CD14-positive monocyte (primary cell): ENCODE data around the gene TUBB4A. TPM values are rescaled to one million over a fixed set of nuclear protein-coding genes. Genes with fewer than 3 reads are reported as not detected.
"Not testable (repeated sequence)": the region's sequence is repeated elsewhere in the genome, so short reads cannot be mapped to it uniquely, and the experiment has no call there.

Source experiments
- DNase-seq, 3 donors: peaks; one replicate each; pipeline ENCODE4 v3.0.0-alpha.2; 2011 to 2022
- H2AFZ ChIP-seq: 2 replicates; pipeline ENCODE4 v1.6.0; 2012; ENCODE audit warnings: mild to moderate bottlenecking, low read depth, low read length, inconsistent platforms; ENCODE audit not compliant: insufficient read depth, poor library complexity, severe bottlenecking
- H3K27ac ChIP-seq, 2 donors: 1 replicate in 1 of 2; 2 replicates in 1 of 2; pipeline ENCODE4 v1.5.1; 2012 to 2013; ENCODE audit warnings: low read length in 2 of 2, control low read depth in 1 of 2, inconsistent platforms in 1 of 2, low read depth in 1 of 2, mild to moderate bottlenecking in 1 of 2
- H3K27me3 ChIP-seq, 2 donors: one replicate each; pipeline versions ENCODE4 v1.6.0 to v1.6.1; 2011 to 2013; ENCODE audit warnings: low read length in 2 of 2; ENCODE audit not compliant: control insufficient read depth in 2 of 2, insufficient read depth in 2 of 2
- H3K36me3 ChIP-seq, 2 donors: replicated peaks in 1 of 2; 1 replicate in 1 of 2; 2 replicates in 1 of 2; pipeline versions ENCODE4 v1.5.1 to v1.6.1; 2012 to 2013; ENCODE audit warnings: low read length in 2 of 2, control low read depth in 1 of 2, inconsistent platforms in 1 of 2, mild to moderate bottlenecking in 1 of 2; ENCODE audit not compliant: insufficient read depth in 2 of 2, control insufficient read depth in 1 of 2
- H3K4me1 ChIP-seq, 2 donors: 1 replicate in 1 of 2; 2 replicates in 1 of 2; pipeline versions ENCODE4 v1.5.1 to v1.6.1; 2012 to 2013; ENCODE audit warnings: low read length in 2 of 2, control low read depth in 1 of 2, inconsistent platforms in 1 of 2, mild to moderate bottlenecking in 1 of 2, moderate library complexity in 1 of 2; ENCODE audit not compliant: insufficient read depth in 2 of 2, control insufficient read depth in 1 of 2
- H3K4me2 ChIP-seq: replicated peaks from 2 replicates; pipeline ENCODE3; 2012; ENCODE audit warnings: low read length, moderate library complexity, mild to moderate bottlenecking; ENCODE audit not compliant: poor library complexity, severe bottlenecking; ENCODE audit errors: extremely low read depth
- H3K4me3 ChIP-seq, 3 experiments: fragments of 200-600 bp in 1 of 3; sonication (generic) in 1 of 3; replicated peaks in 1 of 3; 1 replicate in 2 of 3; 2 replicates in 1 of 3; pipeline ENCODE4 v1.5.1; 2011 to 2013; ENCODE audit warnings: low read length in 3 of 3, mild to moderate bottlenecking in 3 of 3, control low read depth in 2 of 3, low read depth in 2 of 3, inconsistent platforms in 1 of 3, moderate library complexity in 1 of 3
- H3K79me2 ChIP-seq: 2 replicates; pipeline ENCODE4 v1.6.0; 2012; ENCODE audit warnings: mild to moderate bottlenecking, control low read depth, inconsistent platforms, low read length, moderate library complexity; ENCODE audit not compliant: insufficient read depth
- H3K9ac ChIP-seq: 2 replicates; pipeline ENCODE4 v1.6.0; 2017; ENCODE audit warnings: low read length, mild to moderate bottlenecking; ENCODE audit not compliant: insufficient read depth, poor library complexity, severe bottlenecking
- H3K9me3 ChIP-seq, 2 donors: replicated peaks in 1 of 2; 1 replicate in 1 of 2; 2 replicates in 1 of 2; pipeline versions ENCODE4 v1.5.1 to v1.6.1; 2012 to 2013; ENCODE audit warnings: low read length in 2 of 2, control low read depth in 1 of 2; ENCODE audit not compliant: control insufficient read depth in 1 of 2, insufficient read depth in 1 of 2
- H4K20me1 ChIP-seq: 2 replicates; pipeline ENCODE4 v1.6.0; 2012; ENCODE audit warnings: mild to moderate bottlenecking, low read length, control low read depth, moderate library complexity; ENCODE audit not compliant: insufficient read depth
- H3K27ac Mint-ChIP-seq, 7 donors: one replicate each; pipeline ENCODE4 v1.8.0; 2020; ENCODE audit warnings: mild to moderate bottlenecking in 7 of 7, mixed read lengths in 7 of 7, moderate library complexity in 6 of 7, inconsistent platforms in 2 of 7
- H3K27me3 Mint-ChIP-seq, 3 donors: one replicate each; pipeline ENCODE4 v1.8.0; 2021 to 2022; ENCODE audit warnings: low read depth in 3 of 3, mild to moderate bottlenecking in 3 of 3, mixed read lengths in 3 of 3, moderate library complexity in 3 of 3, inconsistent platforms in 1 of 3
- H3K36me3 Mint-ChIP-seq, 2 donors: one replicate each; pipeline ENCODE4 v1.8.0; 2020; ENCODE audit warnings: mixed read lengths in 2 of 2, inconsistent platforms in 1 of 2, mild to moderate bottlenecking in 1 of 2
- H3K4me1 Mint-ChIP-seq: one replicate; pipeline ENCODE4 v1.8.0; 2020; ENCODE audit warnings: mild to moderate bottlenecking, mixed read lengths
- H3K4me3 Mint-ChIP-seq, 2 donors: one replicate each; pipeline ENCODE4 v1.8.0; 2020; ENCODE audit warnings: mild to moderate bottlenecking in 2 of 2, mixed read lengths in 2 of 2, moderate library complexity in 1 of 2
- H3K9me3 Mint-ChIP-seq, 7 donors: one replicate each; pipeline ENCODE4 v1.8.0; 2020 to 2022; ENCODE audit warnings: mixed read lengths in 7 of 7, mild to moderate bottlenecking in 6 of 7, moderate library complexity in 6 of 7, inconsistent platforms in 2 of 7
- WGBS: methylation state at CpG from one replicate; pipeline ENCODE4 v1.1.5; 2013; ENCODE audit warnings: missing lambda C conversion rate; ENCODE audit not compliant: insufficient coverage; 5-methylcytosine and 5-hydroxymethylcytosine counted together
- intact Hi-C, 2 donors: fragments of 100-400 bp; cut with micrococcal nuclease; formaldehyde crosslinking; loops; one replicate each; pipeline versions ENCODE4 v1.15.0 to v1.15.1; 2023
- polyA minus RNA-seq: library from RNA; depleted of rRNA, polyadenylated mRNA; stranded (reverse); fragments of >200 nt; gene quantifications from 2 replicates; pipeline ENCODE4 v1.2.3, GENCODE V29; 2012
- polyA plus RNA-seq, 3 donors: library from polyadenylated mRNA; depleted of rRNA in 1 of 3; unstranded in 2 of 3; stranded (reverse) in 1 of 3; fragments of 300-500 nt in 2 of 3; fragments of >200 nt in 1 of 3; fragmentation: Illumina TruSeq in 2 of 3; gene quantifications; 1 replicate in 2 of 3; 2 replicates in 1 of 3; pipeline ENCODE4 v1.2.3, GENCODE V29; 2012 to 2021
- total RNA-seq, 12 experiments: library from RNA in 1 of 12; stranded (reverse) in 1 of 12; fragments of 120-200 nt in 1 of 12; gene quantifications; one replicate each; pipeline ENCODE4 v1.2.4 and lab custom pipeline; 2013 to 2026; ENCODE audit warnings: mixed read lengths in 6 of 12, inconsistent platforms in 1 of 12
- TF ChIP-seq, protein P1 (sequence below): fragments of 200-600 bp; IDR thresholded peaks from one replicate; pipeline ENCODE4 v1.8.0; 2022; ENCODE audit warnings: antibody characterized with exemption, mild to moderate bottlenecking

The TUBB4A gene
- total RNA-seq (2013), result 0.52 TPM
- under 1 TPM in 1 of 3 donors, not detected in 2; 0.16 TPM for polyA plus RNA-seq
- not detected in 2 replicates for polyA minus RNA-seq
- total RNA-seq (lab: John Stamatoyannopoulos, UW), result 0 to 0.35 (median 0.05) reads per million in 11 experiments

- Mint-ChIP-seq H3K4me3 (peak within 1 kb of the TSS; percentile 60 to 88), H3K27me3 (peaks cover 39 to 59% (median 57%) of the 10 kb centered on the region in 3 donors), H3K9me3 (peaks cover 0 to 13% (median 5%) of the 10 kb centered on the region in 7 donors), H3K36me3 (peaks cover 5 to 6% of the 10 kb centered on the region in 2 donors), H3K4me1 (peaks cover 23% of the 10 kb centered on the region), H3K27ac (peak within 1 kb of the TSS in 1 of 7 donors; percentile 40)
- Histone ChIP-seq H3K9ac (no peak within 1 kb of the TSS), H3K79me2 (no peaks in the 10 kb centered on the region), H3K4me3 (peak within 1 kb of the TSS in 1 of 3 experiments; percentile 32), H3K4me2 (peak within 1 kb of the TSS; percentile 41), H3K4me1 (peaks cover 13 to 31% of the 10 kb centered on the region in 2 donors), H3K27ac (no peak within 1 kb of the TSS), H4K20me1 (no peaks in the 10 kb centered on the region), H2AFZ (peak within 1 kb of the TSS; percentile 53), H3K36me3 (no peaks in the 10 kb centered on the region), H3K9me3 (peaks cover 0 to 5% of the 10 kb centered on the region in 2 donors), H3K27me3 (peaks cover 24 to 44% of the 10 kb centered on the region in 2 donors)
- intact Hi-C loops, result no loop called here
- TF ChIP-seq, protein P1, sequence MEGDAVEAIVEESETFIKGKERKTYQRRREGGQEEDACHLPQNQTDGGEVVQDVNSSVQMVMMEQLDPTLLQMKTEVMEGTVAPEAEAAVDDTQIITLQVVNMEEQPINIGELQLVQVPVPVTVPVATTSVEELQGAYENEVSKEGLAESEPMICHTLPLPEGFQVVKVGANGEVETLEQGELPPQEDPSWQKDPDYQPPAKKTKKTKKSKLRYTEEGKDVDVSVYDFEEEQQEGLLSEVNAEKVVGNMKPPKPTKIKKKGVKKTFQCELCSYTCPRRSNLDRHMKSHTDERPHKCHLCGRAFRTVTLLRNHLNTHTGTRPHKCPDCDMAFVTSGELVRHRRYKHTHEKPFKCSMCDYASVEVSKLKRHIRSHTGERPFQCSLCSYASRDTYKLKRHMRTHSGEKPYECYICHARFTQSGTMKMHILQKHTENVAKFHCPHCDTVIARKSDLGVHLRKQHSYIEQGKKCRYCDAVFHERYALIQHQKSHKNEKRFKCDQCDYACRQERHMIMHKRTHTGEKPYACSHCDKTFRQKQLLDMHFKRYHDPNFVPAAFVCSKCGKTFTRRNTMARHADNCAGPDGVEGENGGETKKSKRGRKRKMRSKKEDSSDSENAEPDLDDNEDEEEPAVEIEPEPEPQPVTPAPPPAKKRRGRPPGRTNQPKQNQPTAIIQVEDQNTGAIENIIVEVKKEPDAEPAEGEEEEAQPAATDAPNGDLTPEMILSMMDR, result no peak
- no peak for DNase-seq
- under 1% methylated on average over 56 of the region's 71 CpGs for WGBS
These were observed at the start of gene TUBB4A for GRCh38 chr19:6501740-6502648. TSS of gene TUBB4A (minus strand) at chr19:6502309. CDS start at chr19:6502212, 97 bp downstream.

- Histone ChIP-seq H3K27ac (no peak overlapping the region), H2AFZ (no peak overlapping the region), H3K79me2 (no peaks in the 10 kb centered on the region), H3K4me1 (peaks cover 3 to 7% of the 10 kb centered on the region in 2 donors), H3K4me3 (no peak overlapping the region), H3K36me3 (no peaks in the 10 kb centered on the region), H3K9ac (no peak overlapping the region), H4K20me1 (no peaks in the 10 kb centered on the region), H3K4me2 (no peak overlapping the region), H3K9me3 (no peaks in the 10 kb centered on the region), H3K27me3 (peaks cover 0 to 2% of the 10 kb centered on the region in 2 donors)
- TF ChIP-seq, protein P1, result no peak
- no peaks in the 10 kb centered on the region for H3K36me3 Mint-ChIP-seq
- no peak for DNase-seq
- peaks cover 9 to 20% (median 10%) of the 10 kb centered on the region in 3 donors for H3K27me3 Mint-ChIP-seq
- peaks cover 5% of the 10 kb centered on the region for H3K4me1 Mint-ChIP-seq
- H3K9me3 Mint-ChIP-seq, result peaks cover 0 to 4% (median 2%) of the 10 kb centered on the region in 7 donors
- intact Hi-C loops, result no loop called here
- 100% methylated on average over 1 of the region's 3 CpGs for WGBS
- no peak overlapping the region for H3K27ac Mint-ChIP-seq
- H3K4me3 Mint-ChIP-seq, result no peak overlapping the region
These were observed 49.0 kb upstream of the TUBB4A start for GRCh38 chr19:6551091-6551490.

GRCh38 chr19:6550679-6551078 lies 48.6 kb upstream of the TUBB4A start:
- H2AFZ ChIP-seq, H3K79me2 ChIP-seq, H3K4me1 Mint-ChIP-seq, DNase-seq, H3K4me1 ChIP-seq, H3K9me3 Mint-ChIP-seq, H3K36me3 Mint-ChIP-seq, H3K27me3 ChIP-seq, H3K9ac ChIP-seq, H3K27ac ChIP-seq, H4K20me1 ChIP-seq, H3K4me3 Mint-ChIP-seq, intact Hi-C loops, H3K36me3 ChIP-seq, H3K4me3 ChIP-seq, H3K9me3 ChIP-seq, H3K4me2 ChIP-seq: not testable (repeated sequence)
- peaks cover 9 to 21% (median 11%) of the 10 kb centered on the region in 3 donors for H3K27me3 Mint-ChIP-seq
- H3K27ac Mint-ChIP-seq, result peak overlapping the region in 1 of 7 donors; percentile 72
- 14% methylated on average over 1 of the region's 6 CpGs for WGBS
